Measurements from ENCODE around the gene PDRG1.

Gene PDRG1

GRCh38 chr20:31966991-31967655 lies 15.3 kb upstream of the PDRG1 start:
- no peak for DNase-seq (ENCODE audit: low spot score)

- DNase-seq (ENCODE audit: low spot score), result no peak
These were observed 12.0 kb upstream of the PDRG1 start for GRCh38 chr20:31963889-31964288.

GRCh38 chr20:31962761-31963160 lies 10.9 kb upstream of the PDRG1 start:
- no peak for DNase-seq (ENCODE audit: low spot score)

- no peak for DNase-seq (ENCODE audit: low spot score)
These were observed 5.0 kb upstream of the PDRG1 start for GRCh38 chr20:31956556-31957526.

GRCh38 chr20:31954500-31954899 lies 2.7 kb upstream of the PDRG1 start:
- no peak for DNase-seq (ENCODE audit: low spot score)

- DNase-seq (ENCODE audit: low spot score), result no peak
These were observed 1.8 kb upstream of the PDRG1 start for GRCh38 chr20:31953556-31954148.

- DNase-seq (ENCODE audit: low spot score), result no peak
These were observed 680 bp downstream of the PDRG1 start for GRCh38 chr20:31951203-31951529.

GRCh38 chr20:31949877-31950646 lies 1.8 kb downstream of the PDRG1 start:
- DNase-seq (ENCODE audit: low spot score), result no peak

GRCh38 chr20:31948008-31948407 lies 3.8 kb downstream of the PDRG1 start:
- DNase-seq (ENCODE audit: low spot score), result no peak

- no peak for DNase-seq (ENCODE audit: low spot score)
These were observed 6.1 kb downstream of the PDRG1 start for GRCh38 chr20:31945785-31946184.

GRCh38 chr20:31945319-31945718 lies 6.5 kb downstream of the PDRG1 start:
- no peak for DNase-seq (ENCODE audit: low spot score)

GRCh38 chr20:31943052-31943471 lies 8.8 kb downstream of the PDRG1 start:
- DNase-seq (ENCODE audit: low spot score), result no peak

- DNase-seq (ENCODE audit: low spot score), result no peak
These were observed 12.2 kb downstream of the PDRG1 start for GRCh38 chr20:31939661-31940060.

- no peak for DNase-seq (ENCODE audit: low spot score)
These were observed 14.0 kb downstream of the PDRG1 start for GRCh38 chr20:31937820-31938219.

- no peak for DNase-seq (ENCODE audit: low spot score)
These were observed 15.4 kb downstream of the PDRG1 start for GRCh38 chr20:31936420-31936819.

GRCh38 chr20:31934968-31935764 lies 16.7 kb downstream of the PDRG1 start:
- no peak for DNase-seq (ENCODE audit: low spot score)

GRCh38 chr20:31934491-31934890 lies 17.4 kb downstream of the PDRG1 start:
- no peak for DNase-seq (ENCODE audit: low spot score)

- no peak for DNase-seq (ENCODE audit: low spot score)
These were observed 18.1 kb downstream of the PDRG1 start for GRCh38 chr20:31933698-31934097.

GRCh38 chr20:31930779-31931178 lies 21.1 kb downstream of the PDRG1 start:
- DNase-seq (ENCODE audit: low spot score), result no peak

- DNase-seq (ENCODE audit: low spot score), result peak; percentile 35
These were observed 22.2 kb downstream of the PDRG1 start for GRCh38 chr20:31929631-31930030.

- no peak for DNase-seq (ENCODE audit: low spot score)
These were observed 24.2 kb downstream of the PDRG1 start for GRCh38 chr20:31927627-31928159.
